Measurements from ENCODE around the gene PAPPA. TPM values are rescaled to one million over a fixed set of nuclear protein-coding genes. Genes with fewer than 3 reads are reported as not detected.

The PAPPA gene
- total RNA-seq, 2 experiments from 2014 or later, result not detected

DNA sequence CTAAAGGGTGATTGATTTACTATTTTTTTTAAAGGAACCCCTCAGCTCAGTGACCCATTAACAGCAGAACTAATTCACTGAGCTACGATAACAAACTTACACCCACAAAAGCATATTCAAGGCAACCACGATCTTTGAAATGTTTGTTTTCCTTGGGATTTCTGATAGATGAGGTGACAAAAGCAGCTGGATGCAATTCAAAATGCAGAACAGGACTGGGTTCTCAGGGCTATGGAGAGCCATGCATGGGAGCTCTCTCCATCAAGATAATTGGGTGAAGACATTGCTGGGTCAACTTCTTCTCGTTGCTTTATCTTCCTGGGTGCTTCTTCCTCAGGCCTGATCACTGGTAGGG is 60.1 kb downstream of the PAPPA start:
- ChIA-PET CTCF (no interaction called here), POLR2A (no interaction called here)

DNA sequence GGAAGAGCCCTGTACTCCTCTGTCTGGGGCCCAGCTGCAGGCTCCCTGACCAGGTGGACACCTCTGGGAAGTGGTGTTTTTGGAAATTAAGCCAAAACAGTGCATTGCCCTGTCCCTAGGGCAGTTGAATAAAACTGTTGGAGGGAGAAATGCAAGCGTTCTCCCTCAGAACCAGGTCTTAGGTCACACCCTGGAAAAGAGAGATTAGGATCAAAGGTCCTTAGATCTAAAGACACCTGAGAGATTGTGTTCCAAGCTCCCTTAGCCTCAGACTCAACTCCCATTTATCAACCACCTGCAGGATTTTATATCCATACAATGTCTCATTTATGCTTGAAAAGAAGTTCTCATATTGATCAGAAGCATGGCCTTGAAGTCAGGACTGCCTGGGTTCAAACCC is 64.8 kb downstream of the PAPPA start:
- CTCF ChIA-PET, result no interaction called here
- POLR2A ChIA-PET, result no interaction called here

DNA sequence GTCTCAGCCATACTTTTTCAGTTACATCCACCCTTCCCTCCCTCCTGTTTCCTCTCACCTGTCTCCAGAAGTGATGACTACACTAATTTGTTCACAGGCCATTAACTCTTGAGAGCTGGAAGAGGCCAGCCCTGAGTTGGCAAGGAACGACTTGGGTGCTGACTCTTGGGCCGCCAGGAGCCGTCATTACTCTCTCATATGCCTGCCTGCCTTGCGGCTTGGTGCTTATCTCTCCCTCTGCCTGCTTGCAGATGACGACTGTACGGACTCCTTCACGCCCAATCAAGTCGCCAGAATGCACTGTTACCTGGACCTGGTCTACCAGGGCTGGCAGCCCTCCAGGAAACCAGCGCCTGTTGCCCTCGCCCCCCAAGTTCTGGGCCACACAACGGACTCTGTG is 66.1 kb downstream of the PAPPA start:
- CTCF ChIA-PET, result no interaction called here
- POLR2A ChIA-PET, result no interaction called here

DNA sequence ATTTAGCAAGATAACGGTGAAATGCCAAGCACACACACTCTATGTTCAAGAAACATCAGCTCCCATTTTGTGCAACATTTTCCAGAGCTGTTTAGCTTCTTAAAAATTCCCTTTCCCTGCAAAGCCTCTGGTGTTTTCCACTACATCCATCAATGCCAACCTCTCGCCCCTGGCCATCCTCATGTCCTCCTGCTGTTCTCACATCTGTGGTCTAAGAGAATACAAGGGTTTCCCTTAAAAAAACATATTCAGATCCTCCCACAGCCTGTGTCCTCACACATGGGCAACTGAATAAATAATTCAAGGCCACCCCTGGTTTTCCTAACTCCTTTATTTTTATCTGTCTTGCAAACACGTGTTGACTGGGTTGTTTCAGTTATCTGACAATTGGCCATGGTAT is 70.3 kb downstream of the PAPPA start:
- ChIA-PET CTCF (no interaction called here), POLR2A (no interaction called here)

DNA sequence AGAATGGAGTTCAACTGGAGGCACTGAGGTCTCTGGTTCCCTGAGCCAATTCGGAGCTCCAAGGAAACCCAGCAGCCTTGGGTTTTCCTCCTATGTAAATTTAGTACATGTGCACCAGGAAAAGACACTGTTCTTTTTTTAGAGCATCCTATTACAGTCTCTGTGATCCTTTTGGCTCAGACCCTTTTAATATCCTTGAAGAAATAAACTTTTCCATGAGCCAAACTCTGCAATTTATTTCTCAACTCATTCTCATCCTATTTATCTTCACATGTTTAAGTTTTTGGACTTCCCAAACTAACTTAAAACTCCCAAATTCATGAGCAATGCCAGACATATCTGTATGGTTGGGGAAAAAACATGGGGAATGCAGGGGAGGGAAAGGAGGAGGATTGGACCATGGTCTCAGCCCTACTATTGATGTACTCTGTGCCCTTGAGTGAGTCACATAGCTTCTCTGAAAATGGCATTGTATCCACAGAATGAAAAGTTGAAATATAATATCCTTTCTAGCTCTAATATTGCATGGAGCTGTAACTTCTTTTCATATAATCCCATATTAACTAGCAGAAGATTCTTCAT is 76.6 kb downstream of the PAPPA start:
- POLR2A ChIA-PET, result no interaction called here
- CTCF ChIA-PET, result no interaction called here

DNA sequence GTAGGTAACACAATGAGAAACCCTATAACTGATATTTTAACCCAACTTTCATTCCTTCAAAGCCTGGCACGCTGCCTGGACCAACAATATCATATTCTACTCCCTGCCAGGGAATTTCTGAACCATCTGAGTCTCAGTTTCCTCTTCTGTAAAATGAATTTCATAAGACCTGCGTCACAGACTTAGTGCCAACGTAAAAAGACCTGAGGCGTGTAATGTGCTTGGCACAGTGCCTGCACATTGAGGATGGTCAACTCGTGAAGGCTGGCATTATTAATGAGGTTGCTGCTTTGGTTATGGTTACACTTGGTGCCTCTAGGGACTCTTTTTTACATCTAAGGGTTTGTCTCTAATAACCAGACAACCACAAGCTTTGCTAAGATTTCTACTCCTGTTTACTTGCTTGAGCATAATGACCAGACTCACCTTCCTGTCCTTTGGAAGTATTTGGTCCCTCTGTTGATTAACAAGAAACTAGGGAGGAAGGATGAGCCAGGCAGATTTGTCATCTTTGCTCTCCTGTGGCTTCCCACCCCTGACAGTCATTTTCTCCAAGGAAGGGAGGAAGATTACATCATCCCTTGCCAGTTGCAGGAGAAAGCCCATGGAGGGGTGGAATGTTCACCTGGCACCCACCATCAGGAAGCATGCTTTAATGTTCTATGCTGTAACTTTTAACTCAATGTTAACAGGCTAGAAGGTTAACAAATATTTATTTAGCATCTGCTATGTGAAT is 79.0 kb downstream of the PAPPA start:
- ChIA-PET POLR2A (no interaction called here), CTCF (no interaction called here)

DNA sequence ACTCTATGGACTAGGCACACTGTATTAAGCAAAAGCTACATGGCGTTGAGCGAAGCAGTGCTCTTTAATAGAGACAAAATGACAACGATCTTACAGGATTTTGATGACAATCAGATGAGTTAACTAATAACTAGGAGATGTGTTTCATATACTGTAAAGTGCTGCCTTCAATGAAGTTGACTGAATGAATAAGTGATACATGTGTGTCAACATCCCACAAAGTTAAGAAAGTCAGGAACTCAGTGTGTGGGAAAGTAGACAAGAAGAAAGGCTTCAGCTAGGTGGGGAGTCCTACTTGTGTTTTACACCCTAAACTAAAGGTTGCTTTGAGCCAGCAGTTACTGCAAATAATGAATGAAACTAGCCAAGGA is 79.6 kb downstream of the PAPPA start:
- POLR2A ChIA-PET, result no interaction called here
- CTCF ChIA-PET, result no interaction called here

DNA sequence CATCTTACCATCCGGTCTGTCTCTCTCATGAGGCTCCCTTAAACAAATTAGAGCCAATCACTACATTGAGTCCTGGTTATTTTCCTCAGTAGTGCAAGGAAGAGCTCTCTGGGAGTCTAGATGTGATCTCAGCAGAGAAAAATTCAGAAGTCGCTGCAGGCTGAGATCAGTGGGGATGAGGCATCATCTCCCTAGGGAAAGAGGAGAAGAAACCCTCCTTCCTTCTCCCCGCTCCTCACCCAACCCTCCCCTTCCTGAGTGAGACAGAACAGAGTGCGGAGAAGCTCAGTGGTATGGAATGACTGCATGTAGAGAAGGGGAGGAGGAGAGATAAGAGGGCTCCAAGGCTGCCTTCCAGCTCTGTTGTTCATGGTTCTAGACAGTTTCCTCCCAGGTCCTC is 80.5 kb downstream of the PAPPA start:
- POLR2A ChIA-PET, result no interaction called here

DNA sequence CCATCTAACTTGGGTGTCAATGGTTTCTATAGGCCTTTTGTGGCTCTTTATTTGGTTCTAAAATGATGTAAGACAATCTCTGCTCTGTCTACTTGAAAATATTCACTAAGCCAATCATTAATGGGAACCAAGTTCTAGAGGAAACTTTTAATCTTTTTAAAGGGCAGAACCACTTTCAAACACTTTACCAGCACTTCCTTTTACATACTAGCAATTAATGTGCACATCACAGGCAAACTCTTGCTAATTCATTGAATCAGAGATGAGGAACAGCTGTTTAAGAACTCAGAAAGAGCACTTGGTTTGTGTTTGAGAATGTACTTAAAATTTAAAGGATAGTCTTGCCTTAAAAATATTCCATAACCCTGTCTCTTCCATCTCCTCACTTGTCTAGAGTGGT is 83.4 kb downstream of the PAPPA start:
- POLR2A ChIA-PET, result no interaction called here
- CTCF ChIA-PET, result interaction anchor here (0.5 kb wide), 1 partner anchor 586 kb away, joined by 3 read pairs; no protein-coding TSS in a partner anchor

More for the DNA sequence above, 80.5 kb downstream of the PAPPA start:
- CTCF ChIA-PET, result no interaction called here

DNA sequence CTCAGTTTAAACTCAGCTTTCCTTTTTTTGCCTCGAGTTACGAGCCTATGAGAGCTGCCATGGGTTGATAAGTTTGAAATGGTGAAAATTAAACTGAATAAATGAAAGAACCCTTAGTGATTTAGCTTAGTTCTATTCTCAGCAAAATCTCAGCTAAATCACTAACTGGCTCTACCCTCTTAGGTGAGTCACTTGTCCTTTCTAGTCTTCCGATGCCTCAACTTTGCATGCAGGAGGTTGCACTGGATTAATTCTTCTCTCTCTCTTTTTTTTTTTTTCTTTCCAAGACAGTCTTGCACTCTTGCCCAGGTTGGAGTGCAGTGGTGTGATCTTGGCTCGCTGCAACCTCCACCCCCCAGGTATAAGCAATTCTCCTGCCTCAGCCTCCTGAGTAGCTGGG is 83.9 kb downstream of the PAPPA start:
- CTCF ChIA-PET, result no interaction called here

DNA sequence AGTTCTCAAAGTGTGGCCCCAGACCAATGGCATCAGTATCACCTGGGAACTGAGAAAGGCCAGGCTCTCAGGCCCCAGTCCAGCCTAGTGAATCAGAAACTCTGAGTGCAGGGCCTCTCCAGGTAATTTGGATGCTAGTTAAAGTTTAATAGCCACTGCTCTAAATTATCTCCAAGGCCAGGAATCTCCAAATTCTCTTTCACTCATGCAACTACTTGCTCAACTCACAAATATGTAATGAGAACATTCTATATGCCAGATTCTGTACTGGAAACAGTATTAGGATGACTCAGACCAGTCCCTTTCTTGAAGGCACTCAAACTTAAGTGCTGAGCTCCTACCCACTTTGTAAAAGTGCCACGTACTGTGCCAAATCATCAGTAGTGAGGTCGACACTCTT is 84.6 kb downstream of the PAPPA start:
- ChIA-PET POLR2A (no interaction called here), CTCF (no interaction called here)

More for the DNA sequence above, 83.9 kb downstream of the PAPPA start:
- POLR2A ChIA-PET, result no interaction called here

DNA sequence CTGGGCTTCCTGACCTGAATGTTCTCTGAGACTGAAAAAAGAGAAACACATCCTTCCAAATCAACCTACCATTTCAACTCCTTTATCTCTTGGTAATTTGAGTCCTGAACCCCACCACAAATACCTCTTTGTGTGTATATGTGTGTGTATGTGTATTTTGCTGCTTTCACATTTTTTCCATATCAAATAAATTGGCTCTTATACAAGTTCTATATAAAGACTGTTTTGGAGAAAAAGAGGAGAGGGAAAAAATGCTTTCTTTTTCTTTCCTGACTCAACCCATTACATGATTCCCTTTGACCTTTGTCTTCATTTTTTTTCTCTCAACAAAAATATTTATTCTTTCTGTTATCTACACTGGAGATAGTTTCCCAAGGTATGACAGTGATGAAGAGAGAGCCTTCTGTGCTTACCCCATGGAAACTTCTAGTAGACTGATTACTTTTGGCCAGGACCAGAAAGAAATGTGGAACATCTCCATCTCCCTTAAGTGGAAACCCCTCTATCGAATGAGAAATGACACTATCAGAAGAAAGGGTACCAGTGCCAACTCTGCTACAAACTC is 85.3 kb downstream of the PAPPA start:
- ChIA-PET CTCF (no interaction called here), POLR2A (no interaction called here)

DNA sequence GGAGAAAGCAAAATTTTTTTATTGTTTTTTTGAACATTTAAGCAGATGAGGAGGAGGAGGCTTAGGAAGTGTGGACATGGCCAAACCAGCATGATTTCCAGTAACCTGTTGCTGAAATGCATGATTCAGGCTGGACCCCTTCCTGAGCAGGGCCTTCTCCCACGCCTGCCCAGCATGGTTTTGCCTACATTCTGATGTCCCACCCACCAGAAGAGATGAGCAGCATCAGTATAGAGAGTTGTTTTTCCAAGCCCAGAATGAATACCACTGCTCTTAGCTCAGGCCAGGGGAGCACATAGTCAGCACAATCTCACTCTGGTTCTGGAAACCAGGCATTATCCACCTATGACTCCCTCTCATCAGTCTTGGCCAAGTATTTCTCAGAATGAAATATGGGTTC is 90.1 kb downstream of the PAPPA start:
- POLR2A ChIA-PET, result no interaction called here

DNA sequence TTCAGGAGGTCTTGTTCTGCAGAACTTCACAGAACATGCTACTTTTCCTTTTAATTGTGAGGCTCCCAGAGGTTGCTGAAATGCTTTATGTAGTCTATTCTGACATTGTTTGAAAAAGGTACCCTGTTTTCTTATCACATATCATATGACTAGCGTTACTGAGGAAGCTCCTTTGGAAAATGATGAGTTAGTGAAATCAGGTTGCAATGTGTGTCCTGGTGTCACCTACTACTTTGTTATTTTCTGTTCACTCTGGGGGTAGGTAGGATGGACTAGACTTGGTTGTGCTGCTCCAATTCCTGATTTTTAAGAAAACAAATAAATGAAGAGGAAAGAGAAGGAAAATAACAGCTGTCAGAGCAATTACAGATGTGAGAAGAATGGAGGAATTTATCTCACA is 93.7 kb downstream of the PAPPA start:
- ChIA-PET POLR2A (no interaction called here), CTCF (no interaction called here)

More for the DNA sequence above, 90.1 kb downstream of the PAPPA start:
- CTCF ChIA-PET, result no interaction called here

DNA sequence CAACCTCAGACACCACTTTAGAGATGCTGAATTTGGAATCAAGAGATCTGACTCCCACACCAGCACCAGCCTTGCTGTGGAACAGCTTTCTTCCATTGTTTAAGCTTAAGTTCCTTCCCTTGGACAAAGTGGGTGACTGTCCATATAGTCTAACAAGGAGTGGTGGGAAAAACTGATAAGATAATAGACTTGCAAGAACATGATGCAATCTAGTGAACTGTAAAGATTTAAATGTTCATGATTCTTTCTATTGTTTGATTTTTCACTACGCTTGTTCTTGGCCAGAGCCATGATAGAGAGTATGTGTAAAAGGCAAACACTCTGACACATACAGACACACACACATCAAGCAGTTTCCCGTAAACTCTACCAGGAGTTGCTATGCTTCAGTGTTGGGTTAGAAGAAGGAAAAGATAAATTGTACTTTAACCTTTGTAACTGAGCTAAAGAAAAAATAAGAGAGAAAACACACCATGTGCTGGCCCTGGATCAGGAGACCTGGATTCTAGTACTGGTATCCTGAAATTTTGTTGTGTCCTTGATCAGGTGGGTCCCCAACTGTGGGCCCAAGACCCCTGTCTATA is 94.3 kb downstream of the PAPPA start:
- ChIA-PET CTCF (no interaction called here), POLR2A (no interaction called here)

DNA sequence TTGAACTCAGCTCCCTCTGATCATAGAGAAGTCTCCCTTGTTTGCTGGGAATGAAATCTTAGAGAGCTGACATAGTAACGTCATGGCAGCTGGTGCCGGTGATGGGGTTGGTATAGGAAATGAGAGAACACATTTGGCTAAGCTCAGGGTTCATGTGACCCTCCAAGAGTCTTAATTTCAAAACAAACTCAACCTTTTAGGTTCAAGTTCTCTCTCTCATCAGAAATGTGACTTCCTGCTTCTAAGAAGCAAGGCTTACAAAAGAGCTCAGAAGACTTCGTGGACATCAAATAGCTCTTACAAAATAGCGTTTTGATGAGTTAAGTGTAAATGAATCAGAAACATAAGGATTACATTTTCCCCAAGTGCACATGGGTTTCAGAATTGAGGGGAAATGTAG is 97.3 kb downstream of the PAPPA start:
- CTCF ChIA-PET, result no interaction called here
- POLR2A ChIA-PET, result no interaction called here

DNA sequence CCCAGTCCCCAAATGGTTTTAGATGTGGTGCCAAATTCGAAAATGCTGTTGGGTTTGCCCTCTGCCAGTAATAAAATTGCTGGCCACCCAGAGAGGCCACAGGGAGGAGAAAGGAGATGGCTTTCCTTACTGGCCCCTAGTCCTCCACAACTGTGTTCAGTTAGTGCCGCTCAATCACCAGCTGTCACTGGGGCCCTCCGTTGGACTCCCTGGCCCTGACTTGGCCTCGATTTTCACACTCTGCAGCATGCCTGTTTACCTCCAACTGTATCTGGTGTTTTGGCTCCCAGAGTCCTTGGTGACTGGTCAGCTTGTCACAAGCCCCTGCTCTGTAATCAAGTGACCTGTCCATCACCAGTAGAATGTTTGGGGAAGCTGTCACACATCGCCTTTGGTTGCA is 97.8 kb downstream of the PAPPA start:
- POLR2A ChIA-PET, result no interaction called here
- CTCF ChIA-PET, result no interaction called here

DNA sequence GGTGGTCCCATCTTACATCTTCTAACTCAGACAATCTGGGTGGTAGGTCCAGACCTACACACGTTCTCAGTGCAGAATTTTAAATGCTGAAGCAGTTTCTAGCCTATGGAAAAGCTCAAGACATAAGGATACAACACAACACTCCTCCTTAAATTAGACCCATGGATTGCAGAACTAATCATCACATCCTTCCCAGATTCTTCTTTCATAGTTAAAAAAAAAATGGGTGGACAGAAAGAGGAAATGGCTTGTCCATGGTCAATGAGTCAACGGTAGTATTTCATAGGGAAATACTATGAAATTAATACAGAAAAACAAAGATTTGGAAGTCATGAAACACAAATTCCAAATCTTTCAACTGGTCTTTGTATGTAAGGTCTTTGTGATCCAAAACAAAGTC is 106.9 kb downstream of the PAPPA start:
- ChIA-PET POLR2A (no interaction called here), CTCF (no interaction called here)

DNA sequence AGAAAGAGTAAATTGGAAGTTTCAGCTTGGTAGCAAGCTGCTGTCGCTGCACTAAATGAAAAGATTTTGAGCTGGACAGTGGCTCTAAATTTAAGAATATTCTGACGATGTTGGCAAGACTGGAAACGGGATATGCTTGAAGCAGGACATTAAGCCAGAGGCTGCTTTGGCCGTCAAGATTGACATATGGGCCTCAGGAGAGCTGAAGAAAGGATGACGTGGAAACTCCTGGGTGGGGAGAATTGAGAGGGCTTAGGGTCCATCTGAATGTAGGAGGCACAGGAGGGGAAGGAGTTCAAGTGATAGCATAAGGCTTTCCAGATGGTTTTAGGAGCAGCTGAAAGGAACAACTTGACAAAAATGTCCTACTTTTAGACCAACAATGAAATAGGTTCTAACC is 108.9 kb downstream of the PAPPA start:
- ChIA-PET POLR2A (no interaction called here), CTCF (no interaction called here)

DNA sequence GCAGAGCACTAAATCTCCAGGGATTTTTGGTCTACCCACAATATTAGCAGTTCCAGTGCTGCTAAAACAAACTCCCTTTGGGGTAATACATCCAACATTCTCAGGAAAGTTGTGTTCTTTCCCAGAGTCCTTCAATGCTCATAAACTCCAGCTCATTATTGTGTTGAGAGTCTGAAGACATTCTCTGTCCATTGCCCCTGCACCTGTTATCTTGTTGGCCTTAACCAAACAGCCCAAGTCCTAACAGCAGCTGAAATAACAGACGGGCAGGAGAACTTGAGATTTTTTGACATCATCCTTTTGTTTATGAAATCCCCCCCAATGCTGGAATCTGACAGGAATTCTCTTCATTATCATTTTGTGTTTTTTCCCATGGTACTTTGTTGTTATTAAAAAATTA is 110.8 kb downstream of the PAPPA start:
- POLR2A ChIA-PET, result no interaction called here
- CTCF ChIA-PET, result no interaction called here

DNA sequence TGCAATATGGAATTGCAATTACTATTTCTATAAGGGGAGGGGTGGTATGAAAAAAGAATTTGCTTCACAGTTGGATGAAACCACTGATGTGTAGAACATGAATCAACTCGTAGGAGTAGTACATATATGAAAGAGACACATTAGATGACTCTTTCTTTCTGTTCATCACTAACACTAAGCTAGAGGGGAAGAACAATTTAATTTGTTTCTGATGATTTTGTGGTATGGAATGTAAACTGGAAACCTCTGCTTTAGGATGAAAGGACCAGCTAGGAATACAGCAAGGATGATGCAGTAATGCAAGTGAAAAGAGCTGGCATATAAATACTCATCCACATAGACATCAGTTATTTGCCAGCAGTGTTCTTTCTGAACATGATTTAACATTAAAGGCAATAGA is 113.4 kb downstream of the PAPPA start:
- ChIA-PET CTCF (no interaction called here), POLR2A (interaction anchor here (0.6 kb wide), 1 partner anchor 29 kb away, joined by 3 read pairs; no protein-coding TSS in a partner anchor)

DNA sequence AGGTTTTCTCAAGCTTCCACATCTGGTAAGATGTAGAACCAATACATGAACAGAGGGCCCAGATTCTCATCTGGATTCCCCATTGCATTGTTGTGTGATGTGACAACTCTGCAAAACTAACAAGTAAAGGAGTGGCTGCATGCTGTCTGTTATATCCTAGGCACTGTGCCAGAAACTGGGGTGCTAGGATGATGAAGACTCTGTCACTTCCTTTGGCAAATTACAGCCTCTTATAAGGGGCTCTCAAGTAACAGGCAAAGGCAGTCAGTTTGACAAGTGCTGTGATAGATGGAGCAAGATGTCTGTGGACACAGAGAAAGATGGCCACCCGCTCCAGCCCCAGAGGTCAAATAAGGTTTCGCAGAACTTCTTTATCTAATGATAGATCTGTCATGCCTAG is 115.7 kb downstream of the PAPPA start:
- POLR2A ChIA-PET, result no interaction called here
- CTCF ChIA-PET, result no interaction called here

Data from activated CD8-positive, alpha-beta memory T cell treated with anti-CD3 and anti-CD28 coated beads for 36 hours (primary cell).